NCI-H1092 treated with DMSO at 0.1 percent for 48 hours (cell line): ENCODE data around the gene GPR37L1.
"Not testable (repeated sequence)": the region's sequence is repeated elsewhere in the genome, so short reads cannot be mapped to it uniquely, and the experiment has no call there.

ENCODE experiments used
- DNase-seq: peaks from one replicate; lab custom pipeline; 2025; lab: John Stamatoyannopoulos, UW

Gene GPR37L1

GRCh38 chr1:202107801-202108731 lies 14.7 kb upstream of the GPR37L1 start:
- DNase-seq = peak; percentile 29

- no peak for DNase-seq
Measured at GRCh38 chr1:202110977-202111376, 11.7 kb upstream of the GPR37L1 start.

GRCh38 chr1:202111589-202111988 lies 11.1 kb upstream of the GPR37L1 start:
- DNase-seq = not testable (repeated sequence)

- DNase-seq = no peak
Measured at GRCh38 chr1:202112859-202113689, 9.6 kb upstream of the GPR37L1 start.

- no peak for DNase-seq
Measured at GRCh38 chr1:202113690-202114300, 8.9 kb upstream of the GPR37L1 start.

- no peak for DNase-seq
Measured at GRCh38 chr1:202116287-202116686, 6.4 kb upstream of the GPR37L1 start.

- DNase-seq = no peak
Measured at GRCh38 chr1:202117898-202118371, 4.8 kb upstream of the GPR37L1 start.

- no peak for DNase-seq
Measured at GRCh38 chr1:202121006-202121405, 1.7 kb upstream of the GPR37L1 start.

GRCh38 chr1:202123336-202123813 lies 658 bp downstream of the GPR37L1 start:
- no peak for DNase-seq

- DNase-seq = no peak
Measured at GRCh38 chr1:202124142-202124541, 1.4 kb downstream of the GPR37L1 start.

GRCh38 chr1:202125611-202126010 lies 2.9 kb downstream of the GPR37L1 start:
- no peak for DNase-seq

GRCh38 chr1:202126426-202126825 lies 3.7 kb downstream of the GPR37L1 start:
- no peak for DNase-seq

GRCh38 chr1:202127061-202127460 lies 4.3 kb downstream of the GPR37L1 start:
- DNase-seq = no peak

GRCh38 chr1:202127836-202128622 lies 5.3 kb downstream of the GPR37L1 start:
- no peak for DNase-seq

- DNase-seq = peak; percentile 67
Measured at GRCh38 chr1:202129453-202130296, 7.0 kb downstream of the GPR37L1 start.

GRCh38 chr1:202130297-202130721 lies 7.6 kb downstream of the GPR37L1 start:
- peak; percentile 67 for DNase-seq

- DNase-seq = no peak
Measured at GRCh38 chr1:202130816-202131522, 8.3 kb downstream of the GPR37L1 start.

GRCh38 chr1:202131956-202132821 lies 9.5 kb downstream of the GPR37L1 start:
- no peak for DNase-seq

GRCh38 chr1:202133001-202133400 lies 10.3 kb downstream of the GPR37L1 start:
- no peak for DNase-seq
